Endothelial cell (in vitro differentiated cells): ENCODE results near the gene SLC25A43. TPM values are rescaled to one million over a fixed set of nuclear protein-coding genes. Genes with fewer than 3 reads are reported as not detected.

Experiments
- DNase-seq: peaks from one replicate; pipeline ENCODE4 v3.0.0; 2021; ENCODE audit warnings: low spot score
- H3K27ac Mint-ChIP-seq: one replicate; pipeline ENCODE4 v1.8.0; 2021; ENCODE audit warnings: mixed read lengths, inconsistent platforms; ENCODE audit not compliant: unreplicated experiment
- H3K27me3 Mint-ChIP-seq: one replicate; pipeline ENCODE4 v1.8.0; 2021; ENCODE audit warnings: mild to moderate bottlenecking, moderate library complexity, mixed read lengths, inconsistent platforms; ENCODE audit not compliant: unreplicated experiment
- H3K36me3 Mint-ChIP-seq: one replicate; pipeline ENCODE4 v1.8.0; 2021; ENCODE audit warnings: mild to moderate bottlenecking, low read depth, mixed read lengths, inconsistent platforms; ENCODE audit not compliant: unreplicated experiment
- H3K4me1 Mint-ChIP-seq: one replicate; pipeline ENCODE4 v1.8.0; 2021; ENCODE audit warnings: mild to moderate bottlenecking, mixed read lengths, inconsistent platforms; ENCODE audit not compliant: unreplicated experiment
- H3K4me3 Mint-ChIP-seq: one replicate; pipeline ENCODE4 v1.8.0; 2021; ENCODE audit warnings: mild to moderate bottlenecking, mixed read lengths, inconsistent platforms; ENCODE audit not compliant: unreplicated experiment
- H3K9me3 Mint-ChIP-seq: one replicate; pipeline ENCODE4 v1.8.0; 2021; ENCODE audit warnings: mixed read lengths, inconsistent platforms; ENCODE audit not compliant: unreplicated experiment
- total RNA-seq: library from RNA; stranded (reverse); fragmentation: NEBNext Ultra II Directional; extraction: Animal tissue kit (Norgen Biotek cat#: 25700); gene quantifications from one replicate; pipeline ENCODE4 v1.2.1, GENCODE V29; 2021; ENCODE audit not compliant: unreplicated experiment
- TF ChIP-seq, protein P1 (sequence below): fragments of 200-600 bp; sonication (generic); IDR thresholded peaks from one replicate; pipeline ENCODE4 v1.5.0; 2021; ENCODE audit warnings: antibody characterized with exemption; ENCODE audit not compliant: unreplicated experiment

SLC25A43 gene
- total RNA-seq, 1 donor from 2014 or later = 6.5 TPM

DNA sequence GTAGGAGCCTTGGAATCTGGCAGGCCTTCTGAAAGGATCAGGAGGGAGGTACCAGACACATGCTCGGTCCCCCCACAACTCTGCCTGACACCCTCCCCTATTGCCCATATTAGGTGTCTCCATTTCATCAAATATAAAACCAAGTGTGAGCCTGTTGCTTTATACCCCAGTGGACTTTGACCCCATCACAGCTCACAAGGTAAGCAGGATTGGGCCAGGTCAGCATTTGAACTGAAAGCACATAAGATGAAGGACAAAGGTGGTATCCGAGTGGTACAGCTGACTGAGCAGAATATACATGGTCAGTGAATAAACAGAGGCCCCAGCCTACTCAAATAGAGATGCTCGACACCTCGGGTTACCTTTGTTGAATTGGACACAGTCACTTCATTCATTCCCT lies 20.0 kb downstream of the SLC25A43 start:
- Mint-ChIP-seq H3K4me1 (no peaks in the 10 kb centered on the region), H3K27me3 (no peaks in the 10 kb centered on the region), H3K9me3 (no peaks in the 10 kb centered on the region), H3K4me3 (no peak overlapping the region), H3K27ac (no peak overlapping the region), H3K36me3 (peaks cover 7% of the 10 kb centered on the region)
- TF ChIP-seq, protein P1, sequence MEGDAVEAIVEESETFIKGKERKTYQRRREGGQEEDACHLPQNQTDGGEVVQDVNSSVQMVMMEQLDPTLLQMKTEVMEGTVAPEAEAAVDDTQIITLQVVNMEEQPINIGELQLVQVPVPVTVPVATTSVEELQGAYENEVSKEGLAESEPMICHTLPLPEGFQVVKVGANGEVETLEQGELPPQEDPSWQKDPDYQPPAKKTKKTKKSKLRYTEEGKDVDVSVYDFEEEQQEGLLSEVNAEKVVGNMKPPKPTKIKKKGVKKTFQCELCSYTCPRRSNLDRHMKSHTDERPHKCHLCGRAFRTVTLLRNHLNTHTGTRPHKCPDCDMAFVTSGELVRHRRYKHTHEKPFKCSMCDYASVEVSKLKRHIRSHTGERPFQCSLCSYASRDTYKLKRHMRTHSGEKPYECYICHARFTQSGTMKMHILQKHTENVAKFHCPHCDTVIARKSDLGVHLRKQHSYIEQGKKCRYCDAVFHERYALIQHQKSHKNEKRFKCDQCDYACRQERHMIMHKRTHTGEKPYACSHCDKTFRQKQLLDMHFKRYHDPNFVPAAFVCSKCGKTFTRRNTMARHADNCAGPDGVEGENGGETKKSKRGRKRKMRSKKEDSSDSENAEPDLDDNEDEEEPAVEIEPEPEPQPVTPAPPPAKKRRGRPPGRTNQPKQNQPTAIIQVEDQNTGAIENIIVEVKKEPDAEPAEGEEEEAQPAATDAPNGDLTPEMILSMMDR = no peak
- DNase-seq = no peak

DNA sequence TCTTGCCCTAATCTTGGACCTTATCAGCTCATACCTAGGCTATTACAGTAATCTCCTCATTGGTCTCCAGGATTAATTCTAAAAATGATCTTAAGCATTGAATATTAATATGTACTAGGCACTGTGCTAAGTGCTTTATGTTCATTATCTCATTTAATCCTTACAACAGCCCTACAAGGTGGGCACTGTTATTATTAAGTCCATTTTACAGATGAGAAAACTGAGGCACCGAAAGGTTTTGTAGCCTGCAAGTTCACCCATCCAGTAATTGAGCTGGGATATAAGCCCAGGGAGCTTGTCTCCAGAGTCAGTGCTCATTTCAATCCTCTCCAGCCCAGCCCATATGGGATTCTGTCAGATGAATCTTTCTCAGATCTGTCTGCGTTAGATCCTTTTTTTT lies 20.8 kb downstream of the SLC25A43 start:
- DNase-seq = no peak
- H3K4me3 Mint-ChIP-seq = no peak overlapping the region
- peaks cover 7% of the 10 kb centered on the region for H3K36me3 Mint-ChIP-seq
- H3K27me3 Mint-ChIP-seq = no peaks in the 10 kb centered on the region
- no peaks in the 10 kb centered on the region for H3K4me1 Mint-ChIP-seq
- H3K27ac Mint-ChIP-seq = no peak overlapping the region
- H3K9me3 Mint-ChIP-seq = no peaks in the 10 kb centered on the region
- TF ChIP-seq, protein P1 = no peak

DNA sequence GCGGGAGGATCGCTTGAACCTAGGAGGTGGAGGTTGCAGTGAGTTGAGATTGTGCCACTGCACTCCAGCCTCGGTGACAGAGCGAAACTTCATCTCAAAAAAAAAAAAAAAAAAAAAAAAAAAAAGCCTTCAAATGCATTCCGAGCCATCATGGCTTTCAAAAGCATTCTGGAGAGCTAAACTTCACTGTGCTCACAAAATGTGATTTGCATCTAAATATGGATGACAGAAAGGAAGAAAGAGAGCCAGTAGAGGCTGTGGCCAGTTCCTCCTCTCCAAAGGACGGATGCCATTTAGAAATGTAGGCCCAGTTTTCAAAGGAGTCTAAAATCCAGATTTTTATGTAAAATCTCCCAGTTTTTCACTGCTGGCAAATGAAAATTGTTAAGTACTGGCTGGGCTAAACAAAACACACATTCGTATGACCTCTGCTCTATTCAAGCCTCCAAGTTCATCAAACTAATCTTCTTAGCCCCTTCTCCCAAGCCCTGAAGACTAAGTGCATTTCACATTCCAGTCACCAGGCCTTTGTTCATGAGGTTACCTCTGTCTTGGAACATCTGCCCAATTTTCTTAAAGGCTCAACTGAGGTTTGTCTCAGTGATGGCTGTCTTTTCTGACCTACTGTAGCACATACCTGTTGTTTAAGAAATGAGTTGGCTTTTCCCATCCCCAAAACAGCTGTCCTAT lies 22.0 kb downstream of the SLC25A43 start:
- TF ChIP-seq, protein P1 = no peak
- no peak overlapping the region for H3K27ac Mint-ChIP-seq
- no peak for DNase-seq
- H3K27me3 Mint-ChIP-seq = no peaks in the 10 kb centered on the region
- H3K4me1 Mint-ChIP-seq = no peaks in the 10 kb centered on the region
- H3K4me3 Mint-ChIP-seq = no peak overlapping the region
- peaks cover 7% of the 10 kb centered on the region for H3K36me3 Mint-ChIP-seq
- no peaks in the 10 kb centered on the region for H3K9me3 Mint-ChIP-seq

DNA sequence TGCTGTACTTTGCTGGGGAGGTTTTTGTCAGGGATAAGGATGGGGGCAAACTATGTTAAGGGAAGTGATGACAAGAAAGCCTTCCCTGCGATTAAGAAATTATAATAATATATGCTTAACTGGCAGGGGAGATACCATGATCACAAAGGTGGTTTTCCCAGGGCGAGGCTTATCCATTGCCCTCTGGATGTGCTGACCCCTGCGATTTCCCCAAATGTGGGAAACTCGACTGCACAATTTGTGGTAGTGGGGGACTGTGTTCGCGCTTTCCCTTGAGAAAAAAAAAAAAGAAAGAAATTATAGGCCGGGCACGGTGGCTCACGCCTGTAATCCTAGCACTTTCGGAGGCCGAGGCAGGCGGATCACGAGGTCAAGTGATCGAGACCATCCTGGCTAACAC lies 24.5 kb downstream of the SLC25A43 start:
- Mint-ChIP-seq H3K4me3 (no peak overlapping the region), H3K27me3 (no peaks in the 10 kb centered on the region), H3K9me3 (no peaks in the 10 kb centered on the region), H3K27ac (no peak overlapping the region), H3K36me3 (peaks cover 6% of the 10 kb centered on the region), H3K4me1 (peaks cover 3% of the 10 kb centered on the region)
- no peak for DNase-seq
- TF ChIP-seq, protein P1 = no peak

DNA sequence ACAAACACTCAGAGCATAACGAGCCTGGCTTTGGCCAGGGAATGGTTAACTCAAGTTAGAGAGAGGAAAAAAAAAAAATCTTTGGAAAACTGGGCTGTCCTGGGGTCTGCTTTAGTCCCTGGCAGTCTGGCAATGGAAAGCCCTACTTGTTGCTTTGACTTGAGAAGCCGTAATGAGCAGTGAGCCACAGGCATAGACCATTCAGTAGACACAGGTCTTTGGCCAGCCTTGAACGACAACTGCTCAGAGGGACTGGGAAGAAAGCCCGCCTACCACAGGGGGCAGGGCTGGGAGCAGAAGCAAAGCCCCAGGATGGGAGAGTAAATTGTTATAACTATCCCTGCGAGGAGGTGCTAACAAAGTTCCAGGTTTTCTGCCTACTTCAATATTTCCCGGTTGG lies 25.9 kb downstream of the SLC25A43 start:
- Mint-ChIP-seq H3K36me3 (no peaks in the 10 kb centered on the region), H3K27me3 (no peaks in the 10 kb centered on the region), H3K4me3 (no peak overlapping the region), H3K27ac (no peak overlapping the region), H3K9me3 (no peaks in the 10 kb centered on the region), H3K4me1 (peaks cover 3% of the 10 kb centered on the region)
- TF ChIP-seq, protein P1 = no peak
- DNase-seq = no peak
